HepG2 (cell line): Measurements from ENCODE around the gene TM2D3. TPM values are rescaled to one million over a fixed set of nuclear protein-coding genes. Genes with fewer than 3 reads are reported as not detected.

Experiments
- AGO2 ChIP-seq: fragments of 200-400 bp; formaldehyde crosslinking; optimal IDR thresholded peaks from 2 replicates; pipeline ENCODE3; 2017; ENCODE audit warnings: mild to moderate bottlenecking, low read depth, low read length, moderate library complexity
- CAMTA2 ChIP-seq: sonication (generic); formaldehyde crosslinking; IDR thresholded peaks from 2 replicates; pipeline ENCODE4 v1.4.0; 2020; ENCODE audit warnings: mild to moderate bottlenecking, missing genetic modification reagents, borderline replicate concordance
- CC2D1A ChIP-seq: sonication (generic); formaldehyde crosslinking; IDR thresholded peaks from 2 replicates; pipeline ENCODE4 v1.8.1; 2023; ENCODE audit warnings: mild to moderate bottlenecking, missing genetic modification reagents
- HDAC2 ChIP-seq: sonication (generic); formaldehyde crosslinking; IDR thresholded peaks from 2 replicates; pipeline ENCODE4 v1.4.0; 2020; ENCODE audit warnings: missing genetic modification reagents
- HMGA1 ChIP-seq: sonication (generic); formaldehyde crosslinking; conservative IDR thresholded peaks from 2 replicates; pipeline ENCODE4 v1.4.0; 2020; ENCODE audit warnings: missing genetic modification reagents
- MTF2 ChIP-seq: sonication (generic); formaldehyde crosslinking; IDR thresholded peaks from 2 replicates; pipeline ENCODE4 v1.5.0; 2020; ENCODE audit warnings: missing genetic modification reagents, borderline replicate concordance
- POLR2A ChIP-seq, 2 experiments: IDR thresholded peaks; 2 replicates each; pipeline ENCODE4 v1.6.1; 2011; ENCODE audit warnings: low read depth in 2 of 2, low read length in 2 of 2, mild to moderate bottlenecking in 1 of 2, moderate library complexity in 1 of 2; ENCODE audit not compliant: insufficient read depth in 1 of 2
- RARA ChIP-seq: IDR thresholded peaks from 2 replicates; pipeline ENCODE4 v1.6.1; 2016; ENCODE audit warnings: missing genetic modification reagents, missing compliant biosample characterization
- RFXANK ChIP-seq: IDR thresholded peaks from 2 replicates; pipeline ENCODE4 v1.6.1; 2016
- YEATS2 ChIP-seq: sonication (generic); formaldehyde crosslinking; IDR thresholded peaks from 2 replicates; pipeline ENCODE4 v1.4.0; 2020; ENCODE audit warnings: missing genetic modification reagents, borderline replicate concordance
- ZBTB20 ChIP-seq: sonication (generic); formaldehyde crosslinking; IDR thresholded peaks from 2 replicates; pipeline ENCODE4 v1.8.1; 2023; ENCODE audit warnings: missing genetic modification reagents, low read depth, mild to moderate bottlenecking, borderline replicate concordance
- ZNF331 ChIP-seq: sonication (generic); formaldehyde crosslinking; IDR thresholded peaks from 2 replicates; pipeline ENCODE4 v1.4.0; 2020; ENCODE audit warnings: missing genetic modification reagents
- ZNF484 ChIP-seq: sonication (generic); formaldehyde crosslinking; IDR thresholded peaks from 2 replicates; pipeline ENCODE4 v1.5.1; 2020; ENCODE audit warnings: mild to moderate bottlenecking, low read depth, missing genetic modification reagents, borderline replicate concordance
- ZNF629 ChIP-seq: sonication (generic); formaldehyde crosslinking; conservative IDR thresholded peaks from 2 replicates; pipeline ENCODE4 v1.5.0; 2020; ENCODE audit warnings: missing genetic modification reagents
- ZNF761 ChIP-seq: sonication (generic); formaldehyde crosslinking; conservative IDR thresholded peaks from 2 replicates; pipeline ENCODE4 v1.4.0; 2020; ENCODE audit warnings: mild to moderate bottlenecking, missing genetic modification reagents
- ZNF816 ChIP-seq: sonication (generic); formaldehyde crosslinking; IDR thresholded peaks from 2 replicates; pipeline ENCODE4 v1.8.0; 2022; ENCODE audit warnings: missing genetic modification reagents, mild to moderate bottlenecking, borderline replicate concordance
- ZNF841 ChIP-seq: sonication (generic); formaldehyde crosslinking; IDR thresholded peaks from 2 replicates; pipeline ENCODE4 v1.8.1; 2023; ENCODE audit warnings: missing genetic modification reagents, borderline replicate concordance
- polyA plus RNA-seq, 8 experiments: library from polyadenylated mRNA; depleted of rRNA in 3 of 8; stranded (reverse) in 7 of 8; unstranded in 1 of 8; fragments of >200 nt; fragmentation: Illumina TruSeq in 4 of 8; extraction: Trizol in 4 of 8; gene quantifications; 2 replicates each; pipeline versions ENCODE4 v1.2.1 to v1.2.3, GENCODE V29; 2011 to 2016; ENCODE audit warnings: low read depth in 4 of 8, missing spikeins in 1 of 8, mixed read lengths in 1 of 8; ENCODE audit not compliant: insufficient read depth in 1 of 8
- total RNA-seq, 5 experiments: library from RNA; depleted of rRNA; stranded (reverse); fragments of >200 nt; fragmentation: Illumina TruSeq; extraction: Trizol; gene quantifications; 2 replicates each; pipeline ENCODE4 v1.2.3, GENCODE V29; 2016; ENCODE audit warnings: low read depth in 1 of 5
- TF ChIP-seq, protein P1 (sequence below): sonication (generic); formaldehyde crosslinking; IDR thresholded peaks from 2 replicates; pipeline ENCODE4 v1.8.1; 2023; ENCODE audit warnings: mild to moderate bottlenecking, moderate library complexity, missing genetic modification reagents
- TF ChIP-seq, protein P2 (sequence below): IDR thresholded peaks from 2 replicates; pipeline ENCODE4 v1.6.1; 2016; ENCODE audit warnings: low read depth, missing genetic modification reagents, missing compliant biosample characterization
- TF ChIP-seq, protein P3 (sequence below): sonication (generic); formaldehyde crosslinking; IDR thresholded peaks from 2 replicates; pipeline ENCODE4 v1.5.1; 2020; ENCODE audit warnings: missing genetic modification reagents, mild to moderate bottlenecking, borderline replicate concordance
- TF ChIP-seq, protein P4 (sequence below): sonication (generic); formaldehyde crosslinking; IDR thresholded peaks from 2 replicates; pipeline ENCODE4 v1.4.0; 2020; ENCODE audit warnings: missing genetic modification reagents; ENCODE audit errors: not compliant biosample characterization

The TM2D3 gene
- total and polyA plus RNA-seq, 2 of the 13 experiments (the other 11 are each of a cell fraction or from before 2014, with no cell fraction given), result 31.1 to 72.7 TPM

DNA sequence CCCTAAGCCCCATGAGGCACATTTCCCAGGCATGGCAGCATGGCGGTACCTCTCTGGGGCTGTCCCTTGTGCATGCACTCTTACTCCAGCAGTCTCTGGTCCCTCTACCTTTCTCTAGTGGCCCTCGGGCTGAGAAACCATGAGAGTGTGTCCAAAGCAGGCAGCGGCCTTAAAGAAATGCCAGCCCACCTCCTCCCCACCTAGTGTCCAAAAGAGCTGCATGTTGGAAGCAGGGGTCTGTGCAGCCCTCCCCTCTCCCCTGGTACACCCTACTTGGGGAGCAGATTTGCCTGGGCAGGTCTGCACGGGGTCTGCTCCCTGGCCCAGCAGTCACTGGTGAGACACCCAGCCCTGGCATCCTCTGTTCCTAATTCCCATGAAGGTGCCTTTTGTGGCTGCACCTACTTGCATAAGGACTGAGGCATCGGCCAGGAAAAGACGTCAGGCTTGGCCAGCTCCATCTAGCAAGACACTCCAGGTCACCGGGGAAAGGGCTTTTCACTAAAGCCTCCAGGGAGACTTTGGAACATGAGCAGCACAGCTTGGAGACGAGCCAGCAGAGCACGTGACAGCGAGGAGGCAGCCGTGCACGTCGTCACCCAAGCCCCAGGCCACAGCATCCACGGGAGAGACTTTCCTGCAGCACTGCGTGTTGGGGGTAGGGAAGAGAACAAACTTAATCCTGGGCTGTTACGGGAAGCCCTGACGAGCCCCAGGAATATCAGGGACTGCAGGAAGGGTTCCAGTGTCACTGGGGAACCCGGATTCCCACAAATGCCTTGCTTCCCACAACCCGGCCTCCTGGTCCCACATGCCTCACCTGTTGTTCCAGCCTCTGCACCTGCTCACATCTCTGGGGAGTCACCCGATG is 38.8 kb downstream of the TM2D3 start (continued):
- TF ChIP-seq, protein P1, sequence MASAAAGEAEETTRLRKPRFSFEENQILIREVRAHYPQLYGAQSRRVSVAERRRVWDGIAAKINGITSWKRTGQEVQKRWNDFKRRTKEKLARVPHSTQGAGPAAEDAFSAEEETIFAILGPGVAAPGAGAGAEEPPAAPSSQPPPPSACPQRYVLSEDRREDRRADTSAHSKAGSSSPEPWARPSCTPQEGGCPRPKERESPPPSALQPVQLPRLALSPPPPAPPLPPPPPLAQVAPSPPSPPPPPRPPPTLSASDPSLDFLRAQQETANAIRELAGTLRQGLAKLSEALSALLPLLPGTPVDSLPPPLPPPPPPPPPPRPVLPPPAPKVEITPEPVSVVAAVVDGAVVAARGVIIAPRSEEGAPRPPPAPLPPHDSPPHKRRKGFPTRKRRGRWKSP, result peak; percentile 18; the same call in 1 of the 2 replicates
- TF ChIP-seq, protein P2, sequence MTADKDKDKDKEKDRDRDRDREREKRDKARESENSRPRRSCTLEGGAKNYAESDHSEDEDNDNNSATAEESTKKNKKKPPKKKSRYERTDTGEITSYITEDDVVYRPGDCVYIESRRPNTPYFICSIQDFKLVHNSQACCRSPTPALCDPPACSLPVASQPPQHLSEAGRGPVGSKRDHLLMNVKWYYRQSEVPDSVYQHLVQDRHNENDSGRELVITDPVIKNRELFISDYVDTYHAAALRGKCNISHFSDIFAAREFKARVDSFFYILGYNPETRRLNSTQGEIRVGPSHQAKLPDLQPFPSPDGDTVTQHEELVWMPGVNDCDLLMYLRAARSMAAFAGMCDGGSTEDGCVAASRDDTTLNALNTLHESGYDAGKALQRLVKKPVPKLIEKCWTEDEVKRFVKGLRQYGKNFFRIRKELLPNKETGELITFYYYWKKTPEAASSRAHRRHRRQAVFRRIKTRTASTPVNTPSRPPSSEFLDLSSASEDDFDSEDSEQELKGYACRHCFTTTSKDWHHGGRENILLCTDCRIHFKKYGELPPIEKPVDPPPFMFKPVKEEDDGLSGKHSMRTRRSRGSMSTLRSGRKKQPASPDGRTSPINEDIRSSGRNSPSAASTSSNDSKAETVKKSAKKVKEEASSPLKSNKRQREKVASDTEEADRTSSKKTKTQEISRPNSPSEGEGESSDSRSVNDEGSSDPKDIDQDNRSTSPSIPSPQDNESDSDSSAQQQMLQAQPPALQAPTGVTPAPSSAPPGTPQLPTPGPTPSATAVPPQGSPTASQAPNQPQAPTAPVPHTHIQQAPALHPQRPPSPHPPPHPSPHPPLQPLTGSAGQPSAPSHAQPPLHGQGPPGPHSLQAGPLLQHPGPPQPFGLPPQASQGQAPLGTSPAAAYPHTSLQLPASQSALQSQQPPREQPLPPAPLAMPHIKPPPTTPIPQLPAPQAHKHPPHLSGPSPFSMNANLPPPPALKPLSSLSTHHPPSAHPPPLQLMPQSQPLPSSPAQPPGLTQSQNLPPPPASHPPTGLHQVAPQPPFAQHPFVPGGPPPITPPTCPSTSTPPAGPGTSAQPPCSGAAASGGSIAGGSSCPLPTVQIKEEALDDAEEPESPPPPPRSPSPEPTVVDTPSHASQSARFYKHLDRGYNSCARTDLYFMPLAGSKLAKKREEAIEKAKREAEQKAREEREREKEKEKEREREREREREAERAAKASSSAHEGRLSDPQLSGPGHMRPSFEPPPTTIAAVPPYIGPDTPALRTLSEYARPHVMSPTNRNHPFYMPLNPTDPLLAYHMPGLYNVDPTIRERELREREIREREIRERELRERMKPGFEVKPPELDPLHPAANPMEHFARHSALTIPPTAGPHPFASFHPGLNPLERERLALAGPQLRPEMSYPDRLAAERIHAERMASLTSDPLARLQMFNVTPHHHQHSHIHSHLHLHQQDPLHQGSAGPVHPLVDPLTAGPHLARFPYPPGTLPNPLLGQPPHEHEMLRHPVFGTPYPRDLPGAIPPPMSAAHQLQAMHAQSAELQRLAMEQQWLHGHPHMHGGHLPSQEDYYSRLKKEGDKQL (CRISPR knock-in tag), result no peak
- no peak for TF ChIP-seq AGO2
- TF ChIP-seq ZBTB20 (CRISPR knock-in tag), result no peak
- TF ChIP-seq HDAC2 (CRISPR knock-in tag), result peak; percentile 48; the same call in 1 of the 2 replicates
- no peak for TF ChIP-seq ZNF331 (CRISPR knock-in tag)
- no peak for TF ChIP-seq CAMTA2 (CRISPR knock-in tag)
- no peak for TF ChIP-seq CC2D1A (CRISPR knock-in tag)
- no peak for TF ChIP-seq ZNF484
- no peak for TF ChIP-seq HMGA1 (CRISPR knock-in tag)
- TF ChIP-seq ZNF761 (CRISPR knock-in tag), result no peak
- no peak for TF ChIP-seq YEATS2
- TF ChIP-seq MTF2 (CRISPR knock-in tag), result no peak
- peak; percentile 33; the same call in 1 of the 2 replicates for TF ChIP-seq RARA (CRISPR knock-in tag)
- no peak for TF ChIP-seq ZNF816 (CRISPR knock-in tag)
- TF ChIP-seq, protein P3, sequence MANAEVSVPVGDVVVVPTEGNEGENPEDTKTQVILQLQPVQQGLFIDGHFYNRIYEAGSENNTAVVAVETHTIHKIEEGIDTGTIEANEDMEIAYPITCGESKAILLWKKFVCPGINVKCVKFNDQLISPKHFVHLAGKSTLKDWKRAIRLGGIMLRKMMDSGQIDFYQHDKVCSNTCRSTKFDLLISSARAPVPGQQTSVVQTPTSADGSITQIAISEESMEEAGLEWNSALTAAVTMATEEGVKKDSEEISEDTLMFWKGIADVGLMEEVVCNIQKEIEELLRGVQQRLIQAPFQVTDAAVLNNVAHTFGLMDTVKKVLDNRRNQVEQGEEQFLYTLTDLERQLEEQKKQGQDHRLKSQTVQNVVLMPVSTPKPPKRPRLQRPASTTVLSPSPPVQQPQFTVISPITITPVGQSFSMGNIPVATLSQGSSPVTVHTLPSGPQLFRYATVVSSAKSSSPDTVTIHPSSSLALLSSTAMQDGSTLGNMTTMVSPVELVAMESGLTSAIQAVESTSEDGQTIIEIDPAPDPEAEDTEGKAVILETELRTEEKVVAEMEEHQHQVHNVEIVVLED, result peak; percentile 18; the same call in 1 of the 2 replicates
- TF ChIP-seq ZNF629 (CRISPR knock-in tag), result no peak; the same call in 1 of the 2 replicates
- peak in 1 of 2 experiments; percentile 66; a peak in 2 of 4 replicates for TF ChIP-seq POLR2A (IDR thresholded peaks at IDR 0.05; ENCODE audit: insufficient read depth in 1 of 2, low read depth in 2 of 2, low read length in 2 of 2)
- no peak for TF ChIP-seq RFXANK (CRISPR knock-in tag)
- TF ChIP-seq, protein P4, sequence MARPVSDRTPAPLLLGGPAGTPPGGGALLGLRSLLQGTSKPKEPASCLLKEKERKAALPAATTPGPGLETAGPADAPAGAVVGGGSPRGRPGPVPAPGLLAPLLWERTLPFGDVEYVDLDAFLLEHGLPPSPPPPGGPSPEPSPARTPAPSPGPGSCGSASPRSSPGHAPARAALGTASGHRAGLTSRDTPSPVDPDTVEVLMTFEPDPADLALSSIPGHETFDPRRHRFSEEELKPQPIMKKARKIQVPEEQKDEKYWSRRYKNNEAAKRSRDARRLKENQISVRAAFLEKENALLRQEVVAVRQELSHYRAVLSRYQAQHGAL, result no peak
- TF ChIP-seq ZNF841 (CRISPR knock-in tag), result no peak
